Measurements from ENCODE around the gene PLXDC1. TPM values are rescaled to one million over a fixed set of nuclear protein-coding genes. Genes with fewer than 3 reads are reported as not detected.

The PLXDC1 gene
- total RNA-seq, 6 experiments from 2014 or later: 0.11 to 1.6 (median 0.54) TPM

GRCh38 chr17:39097150-39097519 lies 54.3 kb downstream of the PLXDC1 start:
- WGBS (ENCODE audit: insufficient coverage, low coverage, low lambda C conversion rate, missing lambda C conversion rate): 40% methylated on average over 1 of the region's 2 CpGs
- no peaks in the 10 kb centered on the region for H3K27me3 ChIP-seq
- no peaks in the 10 kb centered on the region for H3K9me3 ChIP-seq
- H3K4me3 ChIP-seq: no peak overlapping the region
- H3K4me1 ChIP-seq: no peaks in the 10 kb centered on the region
- ATAC-seq (no peak), DNase-seq (no peak)
- no peak overlapping the region for H3K27ac ChIP-seq
- no peaks in the 10 kb centered on the region for H3K36me3 ChIP-seq
- intact Hi-C loops (cut with DNase I): no loop called here
- TF ChIP-seq CTCF (IDR thresholded peaks at IDR 0.05) (no peak), POLR2A (IDR thresholded peaks at IDR 0.05) (no peak)

GRCh38 chr17:39096508-39097149 lies 54.8 kb downstream of the PLXDC1 start:
- peak; percentile 25 to 57 (median 45) for ATAC-seq
- Histone ChIP-seq H3K36me3 (no peaks in the 10 kb centered on the region), H3K27ac (peak overlapping the region in 1 of 3 donors; percentile 43), H3K9me3 (no peaks in the 10 kb centered on the region), H3K4me1 (no peaks in the 10 kb centered on the region), H3K4me3 (no peak overlapping the region), H3K27me3 (no peaks in the 10 kb centered on the region)
- DNase-seq: no peak
- intact Hi-C loops (cut with DNase I): no loop called here
- 54% methylated on average over 9 of the region's 10 CpGs for WGBS (ENCODE audit: insufficient coverage, low coverage, low lambda C conversion rate, missing lambda C conversion rate)
- TF ChIP-seq POLR2A (IDR thresholded peaks at IDR 0.05): no peak
- TF ChIP-seq CTCF (IDR thresholded peaks at IDR 0.05): no peak

GRCh38 chr17:39095309-39095686 lies 56.1 kb downstream of the PLXDC1 start:
- Histone ChIP-seq H3K4me3 (no peak overlapping the region), H3K27me3 (no peaks in the 10 kb centered on the region), H3K9me3 (no peaks in the 10 kb centered on the region), H3K27ac (no peak overlapping the region), H3K36me3 (no peaks in the 10 kb centered on the region), H3K4me1 (no peaks in the 10 kb centered on the region)
- ATAC-seq: no peak
- no peak for DNase-seq
- TF ChIP-seq CTCF (IDR thresholded peaks at IDR 0.05) (no peak), POLR2A (IDR thresholded peaks at IDR 0.05) (no peak)
- WGBS (ENCODE audit: insufficient coverage, low coverage, low lambda C conversion rate, missing lambda C conversion rate): 35% methylated on average over 3 of the region's 5 CpGs
- intact Hi-C loops (cut with DNase I): no loop called here

- Histone ChIP-seq H3K4me3 (no peak overlapping the region), H3K27ac (no peak overlapping the region), H3K4me1 (no peaks in the 10 kb centered on the region), H3K27me3 (no peaks in the 10 kb centered on the region), H3K9me3 (no peaks in the 10 kb centered on the region), H3K36me3 (no peaks in the 10 kb centered on the region)
- intact Hi-C loops (cut with DNase I): no loop called here
- TF ChIP-seq CTCF (IDR thresholded peaks at IDR 0.05) (no peak), POLR2A (IDR thresholded peaks at IDR 0.05) (no peak)
- 41% methylated on average over 5 of the region's 8 CpGs for WGBS (ENCODE audit: insufficient coverage, low coverage, low lambda C conversion rate, missing lambda C conversion rate)
- no peak for DNase-seq
- peak in 1 of 4 donors; percentile 9 for ATAC-seq
These were observed 56.7 kb downstream of the PLXDC1 start for GRCh38 chr17:39094607-39095308.

Measured in right lobe of liver (tissue), 6 donors.